Uterus (tissue), 4 donors: ENCODE measurements around the gene SLCO1B1. TPM values are rescaled to one million over a fixed set of nuclear protein-coding genes. Genes with fewer than 3 reads are reported as not detected.
"Not testable (repeated sequence)": the region's sequence is repeated elsewhere in the genome, so short reads cannot be mapped to it uniquely, and the experiment has no call there.

Experiments used
- DNase-seq, 2 donors: peaks; one replicate each; pipeline ENCODE4 v3.0.0-alpha.2; 2019 to 2020
- H3K27ac ChIP-seq, 2 donors: fragments of 200-600 bp; sonication (generic); 1 replicate in 1 of 2; 2 replicates in 1 of 2; pipeline ENCODE4 v1.5.1; 2016 to 2018
- H3K27me3 ChIP-seq, 2 donors: fragments of 200-600 bp; sonication (generic); one replicate each; pipeline ENCODE4 v1.5.1; 2018 to 2019; ENCODE audit warnings: control low read depth in 1 of 2
- H3K36me3 ChIP-seq, 2 donors: fragments of 200-600 bp; sonication (generic); one replicate each; pipeline ENCODE4 v1.5.1; 2019; ENCODE audit warnings: control low read depth in 1 of 2
- H3K4me1 ChIP-seq, 2 donors: fragments of 200-600 bp; sonication (generic); one replicate each; pipeline ENCODE4 v1.5.1; 2018 to 2019; ENCODE audit warnings: control low read depth in 1 of 2
- H3K4me3 ChIP-seq, 2 donors: fragments of 200-600 bp; sonication (generic); 1 replicate in 1 of 2; 2 replicates in 1 of 2; pipeline ENCODE4 v1.5.1; 2018 to 2019; ENCODE audit warnings: mild to moderate bottlenecking in 1 of 2
- H3K9me3 ChIP-seq, 2 donors: fragments of 200-600 bp; sonication (generic); one replicate each; pipeline ENCODE4 v1.5.1; 2019; ENCODE audit warnings: control low read depth in 1 of 2
- CTCF ChIP-seq, 4 experiments: fragments of 200-600 bp in 2 of 4; fragments of 450-650 bp in 2 of 4; sonication (generic) in 2 of 4; IDR thresholded peaks; one replicate each; pipeline ENCODE4 v1.5.1; 2016 to 2019; ENCODE audit warnings: antibody characterized with exemption in 4 of 4, mild to moderate bottlenecking in 2 of 4, moderate library complexity in 1 of 4
- POLR2A ChIP-seq, 2 donors: fragments of 450-650 bp; IDR thresholded peaks; one replicate each; pipeline ENCODE4 v1.6.1; 2016; ENCODE audit warnings: antibody characterized with exemption in 2 of 2, mild to moderate bottlenecking in 1 of 2, moderate library complexity in 1 of 2
- intact Hi-C: fragments of 100-400 bp; cut with DNase I; formaldehyde crosslinking; loops from one replicate; pipeline ENCODE4 v1.15.1; 2023; ENCODE audit warnings: low total_unique reads
- total RNA-seq, 4 donors: library from RNA; depleted of rRNA in 3 of 4; stranded (reverse); fragments of >200 nt in 3 of 4; gene quantifications; one replicate each; pipeline versions ENCODE4 v1.1.0 to v1.2.4, GENCODE V29; 2014 to 2023
- donor health status: DM: yes; HTN: yes; CAD: no.

The SLCO1B1 gene
- total RNA-seq, result under 1 TPM in 1 of 4 donors, not detected in 3; 0.35 TPM

GRCh38 chr12:21130998-21131397 is at the start of gene SLCO1B1:
TSS of gene SLCO1B1 (plus strand) at chr12:21131194. CDS start at chr12:21141575, 10,381 bp downstream.
- TF ChIP-seq CTCF (IDR thresholded peaks at IDR 0.05), result no peak
- TF ChIP-seq POLR2A (IDR thresholded peaks at IDR 0.05), result no peak
- no peaks in the 10 kb centered on the region for H3K9me3 ChIP-seq
- H3K4me3 ChIP-seq, result no peak within 1 kb of the TSS
- no peaks in the 10 kb centered on the region for H3K27me3 ChIP-seq
- no peaks in the 10 kb centered on the region for H3K36me3 ChIP-seq
- H3K27ac ChIP-seq, result no peak within 1 kb of the TSS
- no peak for DNase-seq
- no peaks in the 10 kb centered on the region for H3K4me1 ChIP-seq
- intact Hi-C loops, result no loop called here

GRCh38 chr12:21084753-21085152 is 46.2 kb upstream of the SLCO1B1 start:
- intact Hi-C loops, result not testable (repeated sequence)

GRCh38 chr12:21111732-21112131 is 19.3 kb upstream of the SLCO1B1 start:
- Histone ChIP-seq H3K36me3 (no peaks in the 10 kb centered on the region), H3K27ac (no peak overlapping the region), H3K9me3 (no peaks in the 10 kb centered on the region), H3K4me1 (no peaks in the 10 kb centered on the region), H3K27me3 (no peaks in the 10 kb centered on the region), H3K4me3 (no peak overlapping the region)
- no peak for DNase-seq
- TF ChIP-seq CTCF (IDR thresholded peaks at IDR 0.05) (no peak), POLR2A (IDR thresholded peaks at IDR 0.05) (no peak)
- intact Hi-C loops, result no loop called here

More at GRCh38 chr12:21084753-21085152, 46.2 kb upstream of the SLCO1B1 start:
- H3K9me3 ChIP-seq, DNase-seq, H3K27me3 ChIP-seq, H3K4me1 ChIP-seq, H3K36me3 ChIP-seq, H3K4me3 ChIP-seq, H3K27ac ChIP-seq: not testable (repeated sequence)

- Histone ChIP-seq H3K27me3 (no peaks in the 10 kb centered on the region), H3K4me3 (no peak overlapping the region), H3K36me3 (no peaks in the 10 kb centered on the region), H3K4me1 (no peaks in the 10 kb centered on the region), H3K9me3 (no peaks in the 10 kb centered on the region), H3K27ac (no peak overlapping the region)
- intact Hi-C loops, result no loop called here
- TF ChIP-seq CTCF (IDR thresholded peaks at IDR 0.05) (no peak), POLR2A (IDR thresholded peaks at IDR 0.05) (no peak)
- DNase-seq, result no peak
Measured at GRCh38 chr12:21113266-21113665, 17.7 kb upstream of the SLCO1B1 start.

- intact Hi-C loops, result no loop called here
- TF ChIP-seq POLR2A (IDR thresholded peaks at IDR 0.05) (no peak), CTCF (IDR thresholded peaks at IDR 0.05) (no peak)
- DNase-seq, result no peak
Measured at GRCh38 chr12:21117995-21118394, 13.0 kb upstream of the SLCO1B1 start.

GRCh38 chr12:21118760-21119159 is 12.2 kb upstream of the SLCO1B1 start:
- H3K27ac ChIP-seq, result no peak overlapping the region
- H3K4me3 ChIP-seq, result no peak overlapping the region
- TF ChIP-seq CTCF (IDR thresholded peaks at IDR 0.05) (no peak), POLR2A (IDR thresholded peaks at IDR 0.05) (no peak)
- no peaks in the 10 kb centered on the region for H3K36me3 ChIP-seq
- no peaks in the 10 kb centered on the region for H3K9me3 ChIP-seq
- no peak for DNase-seq
- no peaks in the 10 kb centered on the region for H3K4me1 ChIP-seq
- no peaks in the 10 kb centered on the region for H3K27me3 ChIP-seq
- intact Hi-C loops, result no loop called here

More at GRCh38 chr12:21117995-21118394, 13.0 kb upstream of the SLCO1B1 start:
- no peak overlapping the region for H3K27ac ChIP-seq
- H3K27me3 ChIP-seq, result no peaks in the 10 kb centered on the region
- no peaks in the 10 kb centered on the region for H3K9me3 ChIP-seq
- no peak overlapping the region for H3K4me3 ChIP-seq
- H3K36me3 ChIP-seq, result no peaks in the 10 kb centered on the region
- H3K4me1 ChIP-seq, result no peaks in the 10 kb centered on the region
